NCI-H774 (cell line): ENCODE measurements around the gene CMTM8.
A peak's percentile ranks its signal among the peaks of the same experiment; 100 is the strongest.

Experiments
- DNase-seq: peaks from one replicate; lab custom pipeline; 2025; lab: John Stamatoyannopoulos, UW

CMTM8 gene

GRCh38 chr3:32278714-32279113 is 40.2 kb downstream of the CMTM8 start:
- DNase-seq, result no peak

GRCh38 chr3:32280262-32280910 is 41.9 kb downstream of the CMTM8 start:
- DNase-seq, result no peak

DNA sequence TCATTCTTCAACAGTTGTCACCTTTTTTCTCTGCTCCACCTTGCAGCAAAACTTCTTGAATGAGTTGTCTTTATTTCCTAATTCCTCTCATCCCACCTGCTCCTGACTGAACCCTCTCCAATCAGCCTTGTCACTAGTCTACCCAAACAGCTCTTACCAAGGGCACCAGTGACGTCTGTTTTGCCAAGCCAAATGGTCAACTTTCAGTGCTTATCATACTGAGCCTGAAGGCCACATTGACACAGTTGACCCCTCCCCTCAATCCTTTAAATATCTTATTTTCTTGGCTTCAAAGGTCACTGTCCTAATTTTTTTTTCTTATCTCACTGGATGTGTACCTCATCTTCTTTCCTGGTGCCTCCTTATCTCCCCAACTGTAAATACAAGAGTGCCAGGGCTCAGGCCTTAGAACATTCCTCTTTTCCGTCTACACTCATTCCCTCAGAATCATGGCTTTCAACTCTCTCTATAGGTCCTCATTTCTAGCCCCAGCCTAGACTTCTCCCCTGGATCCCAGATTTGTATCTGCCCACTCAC is 43.2 kb downstream of the CMTM8 start:
- no peak for DNase-seq

GRCh38 chr3:32282578-32283154 is 44.2 kb downstream of the CMTM8 start:
- no peak for DNase-seq

DNA sequence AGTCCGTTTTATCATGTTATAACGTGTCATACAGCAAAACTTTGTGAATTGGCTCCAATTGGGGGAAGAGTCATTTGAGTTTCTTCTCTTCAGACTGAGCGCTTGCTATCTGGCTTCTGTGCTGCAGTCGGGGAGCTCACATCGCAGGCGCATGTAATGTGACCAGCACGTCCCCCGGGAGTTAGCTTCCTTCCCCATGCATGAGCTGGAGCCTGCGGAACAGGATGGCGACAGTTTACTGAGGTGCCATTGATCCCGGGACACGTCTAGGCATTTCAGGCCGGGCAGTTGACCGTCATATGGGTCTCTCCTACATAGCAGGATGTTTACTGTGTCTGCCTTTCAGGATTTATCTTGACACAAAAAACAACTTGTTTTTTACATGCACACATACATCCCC is 44.8 kb downstream of the CMTM8 start:
- no peak for DNase-seq

GRCh38 chr3:32284443-32285212 is 46.1 kb downstream of the CMTM8 start:
- DNase-seq, result no peak

DNA sequence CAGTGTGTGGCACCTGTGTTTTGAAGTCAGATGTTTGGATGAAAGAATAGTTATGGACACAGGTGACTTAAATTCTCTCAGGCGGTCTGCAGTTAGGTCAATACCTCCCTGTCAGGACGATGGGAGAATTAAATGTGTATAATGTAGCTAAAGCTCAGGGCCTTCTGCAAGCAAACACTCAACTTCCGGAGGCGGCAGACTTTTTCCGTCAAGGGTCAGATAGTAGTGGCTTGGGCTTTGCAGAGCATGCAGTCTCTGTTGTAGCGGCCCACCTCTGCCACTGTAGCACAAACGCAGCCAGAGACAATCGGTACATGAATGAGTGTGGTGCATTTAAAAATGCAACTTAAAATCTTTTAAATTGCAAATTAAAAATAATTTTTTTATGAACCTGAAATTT is 47.4 kb downstream of the CMTM8 start:
- DNase-seq, result no peak

DNA sequence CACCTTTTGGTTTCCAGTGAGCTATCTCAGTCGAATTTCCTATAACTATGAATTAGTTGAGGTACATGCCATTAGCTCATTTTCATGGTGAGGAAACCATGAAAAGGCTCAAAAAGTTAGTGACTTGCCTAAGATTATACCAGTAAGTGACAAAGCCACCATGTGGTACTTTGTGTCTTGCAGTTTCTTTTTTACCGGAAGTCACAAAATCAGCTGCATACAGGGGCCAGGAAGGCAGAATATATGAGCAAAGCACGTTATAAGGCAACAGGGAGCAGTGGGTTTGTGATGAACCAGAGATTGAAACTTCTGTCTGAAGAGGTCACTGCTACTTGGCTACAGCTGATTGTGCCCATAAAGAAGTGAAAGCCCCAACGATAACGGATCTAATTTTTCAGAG is 50.3 kb downstream of the CMTM8 start:
- no peak for DNase-seq

DNA sequence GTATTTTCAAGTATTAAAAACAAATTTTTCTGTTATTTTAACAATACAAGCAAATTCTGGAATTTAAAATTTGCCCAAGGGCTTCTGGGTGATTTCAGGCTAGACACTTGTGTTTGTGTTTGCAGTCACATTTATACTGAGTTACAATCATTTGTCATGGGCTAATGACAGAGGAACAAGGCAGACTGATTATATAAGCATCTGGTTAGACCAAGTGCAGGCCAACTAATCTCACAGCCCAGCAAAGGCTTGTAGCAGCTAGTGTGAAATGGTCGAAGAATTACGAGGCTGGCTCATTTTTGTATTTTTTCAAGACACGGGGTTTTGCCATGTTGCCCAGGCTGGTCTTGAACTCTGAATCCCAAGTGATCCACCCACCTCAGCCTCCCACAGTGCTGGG is 52.1 kb downstream of the CMTM8 start:
- DNase-seq, result no peak

- no peak for DNase-seq
Observed at GRCh38 chr3:32292085-32292796, 53.8 kb downstream of the CMTM8 start.

DNA sequence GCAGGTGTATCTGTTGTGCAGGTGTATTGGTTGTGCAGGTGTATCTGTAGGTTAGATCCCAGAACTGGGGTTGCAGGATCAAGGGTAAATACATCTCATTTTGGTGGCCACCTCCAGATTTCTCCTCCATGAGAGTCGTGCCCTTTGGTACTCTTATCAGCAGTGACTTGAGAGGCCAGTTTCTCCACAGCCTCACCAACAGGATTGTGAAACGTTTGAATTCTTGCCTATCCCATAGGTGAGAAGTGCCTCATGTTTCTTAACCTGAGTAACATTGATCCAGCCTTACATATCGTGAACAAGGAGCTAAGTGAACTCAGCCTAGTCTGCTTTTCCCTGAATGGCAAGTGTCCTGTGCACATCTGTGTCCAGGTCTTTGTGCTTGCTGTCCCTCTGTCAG is 55.4 kb downstream of the CMTM8 start:
- no peak for DNase-seq

DNA sequence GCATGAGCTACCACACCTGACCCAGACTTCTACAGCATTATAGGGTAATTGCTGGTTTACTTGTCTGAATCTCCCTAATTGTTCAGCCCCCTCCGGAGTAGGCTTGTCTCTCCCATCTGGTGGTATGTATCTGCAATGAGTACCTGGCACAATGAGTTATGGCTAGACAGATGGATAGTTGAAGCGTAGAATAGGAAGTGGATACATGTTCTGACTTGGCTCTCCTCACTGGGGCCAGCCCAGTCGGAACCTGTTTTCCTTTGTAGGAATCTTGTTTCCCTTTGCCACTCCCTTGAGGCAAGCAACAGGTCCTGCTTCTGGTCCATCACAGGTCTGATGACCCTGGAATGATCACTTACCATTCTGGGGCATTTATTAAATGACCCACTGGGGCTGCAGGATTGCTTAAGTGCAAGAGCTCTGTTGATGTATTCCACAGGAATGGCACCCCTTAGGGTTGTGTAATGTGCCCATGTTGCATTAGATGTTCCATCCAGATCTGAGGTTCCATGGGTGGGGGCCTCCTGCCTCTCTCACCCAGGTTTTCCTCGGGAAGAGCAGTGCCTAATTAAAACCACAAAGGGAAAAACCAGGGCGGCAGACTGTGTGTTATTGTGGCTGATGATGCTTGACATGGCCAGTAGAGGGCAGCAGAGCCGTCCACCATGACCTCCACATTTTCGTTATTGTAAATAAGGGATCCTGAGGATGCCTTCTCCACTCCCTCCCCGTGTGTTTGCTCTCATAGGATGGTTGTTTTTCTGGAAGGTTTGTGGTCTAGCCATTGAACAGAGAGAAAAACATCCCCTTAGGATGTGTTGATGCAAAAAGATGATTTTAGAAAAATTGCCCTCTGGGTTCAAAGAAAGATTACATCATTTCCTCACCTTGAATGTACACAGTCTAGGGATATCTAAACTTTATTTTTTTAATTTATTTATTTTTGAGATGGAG is 58.0 kb downstream of the CMTM8 start:
- DNase-seq, result no peak

GRCh38 chr3:32297366-32297765 is 58.9 kb downstream of the CMTM8 start:
- no peak for DNase-seq

DNA sequence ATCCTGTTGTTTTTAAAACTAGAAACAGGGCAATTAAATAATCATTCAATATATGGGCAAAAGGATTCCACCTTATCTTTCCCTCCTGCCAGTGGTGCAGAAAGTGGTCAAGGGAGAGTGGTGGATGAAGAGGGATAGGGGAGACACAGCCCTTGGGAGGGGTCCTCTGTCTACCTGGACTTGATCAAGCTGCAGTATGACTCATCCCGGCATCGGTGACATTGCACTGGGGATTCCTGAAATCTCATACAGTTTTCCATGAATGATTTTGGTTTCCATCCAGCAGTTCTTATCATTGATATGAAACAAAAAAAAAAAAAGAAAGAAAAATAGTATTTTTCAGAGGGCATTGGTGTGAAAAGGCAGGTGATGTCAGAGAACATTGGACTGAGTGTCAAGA is 62.9 kb downstream of the CMTM8 start:
- no peak for DNase-seq

DNA sequence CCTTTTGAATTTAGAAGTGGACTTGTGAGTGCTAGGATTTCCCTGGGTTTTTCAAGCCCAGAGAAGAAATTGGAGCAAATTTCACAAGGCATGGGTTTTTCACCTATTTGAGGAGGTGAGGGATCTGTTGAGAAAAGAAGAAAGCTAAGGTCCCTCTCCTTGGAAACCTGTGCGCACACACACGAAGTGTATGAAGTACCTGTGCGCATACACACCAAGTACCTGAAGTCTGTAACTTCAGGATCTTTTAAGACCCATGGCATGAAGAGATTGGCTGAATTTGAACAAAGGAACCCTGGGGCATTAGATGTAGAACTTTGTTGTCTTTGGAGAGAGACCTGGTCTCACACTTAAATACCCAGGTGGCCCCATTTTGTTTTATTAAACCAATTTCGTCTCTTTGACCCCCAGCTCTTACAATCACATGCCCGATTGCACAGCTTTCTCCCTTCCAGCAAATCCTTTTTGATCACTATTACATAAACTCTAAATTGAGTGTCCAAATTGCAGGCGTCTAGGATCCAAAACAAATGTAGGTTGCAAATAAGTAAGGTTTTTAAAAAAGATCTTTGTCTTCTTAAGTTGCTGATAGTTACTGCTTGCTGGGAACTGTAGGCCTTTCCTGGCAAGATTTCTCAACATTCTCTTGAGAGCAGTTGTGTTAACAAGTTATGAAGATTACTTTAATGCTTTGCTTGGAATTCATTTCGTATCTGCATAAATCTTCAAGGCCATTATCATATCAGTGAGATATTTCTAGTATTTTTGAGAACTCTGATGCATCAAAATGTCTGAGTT is 64.3 kb downstream of the CMTM8 start:
- DNase-seq, result no peak

DNA sequence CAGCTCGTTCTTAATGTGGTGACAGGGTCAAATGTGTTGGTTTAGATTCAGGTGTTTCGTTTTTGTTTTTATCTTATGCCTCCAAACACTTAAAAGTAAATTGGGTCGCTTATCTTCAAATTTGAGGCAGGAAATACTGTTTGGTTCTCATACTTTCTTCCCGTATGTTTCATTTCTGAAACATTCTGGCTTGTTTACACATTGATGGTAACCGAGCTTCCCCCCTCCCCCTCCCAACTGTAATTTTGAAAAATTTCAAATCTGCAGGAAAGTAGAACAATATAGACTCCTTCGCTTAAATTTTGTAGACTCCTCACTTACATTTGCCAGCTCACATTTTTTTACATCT is 64.9 kb downstream of the CMTM8 start:
- DNase-seq, result no peak

- DNase-seq, result peak; percentile 63
Observed at GRCh38 chr3:32303977-32304881, 65.7 kb downstream of the CMTM8 start.

GRCh38 chr3:32305361-32305876 is 66.9 kb downstream of the CMTM8 start:
- no peak for DNase-seq

DNA sequence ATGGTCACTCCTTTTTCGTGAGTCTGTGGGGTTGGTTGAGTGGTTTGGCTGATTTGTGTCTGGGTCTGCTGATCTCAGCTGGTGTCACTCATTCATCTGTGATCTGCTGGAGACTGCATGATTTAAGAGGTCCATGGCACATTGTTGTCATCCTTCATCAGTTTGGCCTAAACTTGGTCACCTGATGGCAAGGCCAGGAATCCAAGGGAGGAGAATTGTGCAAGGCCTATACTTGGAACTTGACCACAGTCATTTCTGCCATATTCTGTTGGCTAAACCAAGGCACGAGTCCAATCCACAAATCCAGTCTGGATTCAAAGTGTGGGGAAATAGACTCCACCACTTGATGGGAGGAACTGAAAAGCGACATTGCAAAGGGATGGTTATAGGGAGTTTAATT is 67.6 kb downstream of the CMTM8 start:
- no peak for DNase-seq
